GM18502 (cell line): ENCODE measurements around the gene EPB42.
"Not testable (repeated sequence)": the region's sequence is repeated elsewhere in the genome, so short reads cannot be mapped to it uniquely, and the experiment has no call there.

Source experiments
- ATAC-seq: cut with Tn5 transposase; IDR thresholded peaks from one replicate; pipeline ENCODE4 v1.9.1; 2021; ENCODE audit warnings: mild to moderate bottlenecking; ENCODE audit not compliant: unreplicated experiment, poor library complexity

Gene EPB42

GRCh38 chr15:43242616-43243015 is 21.8 kb upstream of the EPB42 start:
- no peak for ATAC-seq

- ATAC-seq: no peak
These were observed 20.3 kb upstream of the EPB42 start for GRCh38 chr15:43241100-43241499.

- no peak for ATAC-seq
These were observed 19.1 kb upstream of the EPB42 start for GRCh38 chr15:43239732-43240491.

GRCh38 chr15:43238671-43239131 is 17.9 kb upstream of the EPB42 start:
- no peak for ATAC-seq

- no peak for ATAC-seq
These were observed 17.1 kb upstream of the EPB42 start for GRCh38 chr15:43237842-43238470.

GRCh38 chr15:43235536-43235935 is 14.7 kb upstream of the EPB42 start:
- no peak for ATAC-seq

- ATAC-seq: no peak
These were observed 11.6 kb upstream of the EPB42 start for GRCh38 chr15:43232289-43232874.

- ATAC-seq: no peak
These were observed 9.9 kb upstream of the EPB42 start for GRCh38 chr15:43230640-43231115.

- ATAC-seq: no peak
These were observed 9.2 kb upstream of the EPB42 start for GRCh38 chr15:43229977-43230376.

- ATAC-seq: no peak
These were observed 5.9 kb upstream of the EPB42 start for GRCh38 chr15:43226436-43227305.

GRCh38 chr15:43225950-43226255 is 5.1 kb upstream of the EPB42 start:
- not testable (repeated sequence) for ATAC-seq

GRCh38 chr15:43225201-43225949 is 4.6 kb upstream of the EPB42 start:
- ATAC-seq: no peak

GRCh38 chr15:43221422-43221821 is 604 bp upstream of the EPB42 start:
- no peak for ATAC-seq

GRCh38 chr15:43219929-43220928 is 589 bp downstream of the EPB42 start:
- no peak for ATAC-seq

GRCh38 chr15:43218908-43219706 is 1.7 kb downstream of the EPB42 start:
- ATAC-seq: no peak

GRCh38 chr15:43215961-43216360 is 4.9 kb downstream of the EPB42 start:
- ATAC-seq: no peak

- ATAC-seq: no peak
These were observed 6.1 kb downstream of the EPB42 start for GRCh38 chr15:43214592-43215295.
